Measurements from ENCODE around the gene CRHR2.

- TF ChIP-seq ZNF274 (IDR thresholded peaks at IDR 0.05; ENCODE audit: low read depth, low read length) = no peak
- TF ChIP-seq SUZ12 (IDR thresholded peaks at IDR 0.05; ENCODE audit: extremely low read depth, insufficient read depth, insufficient read length) = no peak
Observed at GRCh38 chr7:30697719-30698460, 15.6 kb upstream of the CRHR2 start.
